ENCODE measurements around the gene FOXO1. TPM values are rescaled to one million over a fixed set of nuclear protein-coding genes. Genes with fewer than 3 reads are reported as not detected.

FOXO1 gene
- total RNA-seq, 1 donor: 7.6 TPM

- TF ChIP-seq CTCF (IDR thresholded peaks at IDR 0.05; ENCODE audit: extremely low read depth, low read depth, low read length): no peak
- DNase-seq (ENCODE audit: insufficient read length, low spot score, missing footprints): no peak
- Histone ChIP-seq H3K79me2 (ENCODE audit: insufficient read depth, low read length) (peaks cover 22% of the 10 kb centered on the region), H4K20me1 (ENCODE audit: insufficient read depth, low read length) (no peaks in the 10 kb centered on the region), H3K27ac (ENCODE audit: low read depth, low read length) (no peak overlapping the region), H3K4me3 (ENCODE audit: insufficient read depth, low read length) (no peak overlapping the region), H3K4me2 (ENCODE audit: insufficient read depth, low read length) (no peak overlapping the region), H2AFZ (ENCODE audit: low read length) (no peak overlapping the region), H3K36me3 (ENCODE audit: insufficient read depth, low read length) (no peaks in the 10 kb centered on the region), H3K9me3 (ENCODE audit: low read depth, low read length) (no peaks in the 10 kb centered on the region), H3K4me1 (ENCODE audit: insufficient read depth, low read length) (no peaks in the 10 kb centered on the region), H3K27me3 (ENCODE audit: insufficient read depth, low read length) (no peaks in the 10 kb centered on the region)
Observed at GRCh38 chr13:40617801-40618356, 48.6 kb downstream of the FOXO1 start.

GRCh38 chr13:40615619-40616018, 50.8 kb downstream of the FOXO1 start:
- no peaks in the 10 kb centered on the region for H3K9me3 ChIP-seq (ENCODE audit: low read depth, low read length)
- TF ChIP-seq CTCF (IDR thresholded peaks at IDR 0.05; ENCODE audit: extremely low read depth, low read depth, low read length): no peak
- H3K4me3 ChIP-seq (ENCODE audit: insufficient read depth, low read length): no peak overlapping the region
- H3K27me3 ChIP-seq (ENCODE audit: insufficient read depth, low read length): no peaks in the 10 kb centered on the region
- H4K20me1 ChIP-seq (ENCODE audit: insufficient read depth, low read length): peaks cover 2% of the 10 kb centered on the region
- no peak overlapping the region for H3K27ac ChIP-seq (ENCODE audit: low read depth, low read length)
- no peaks in the 10 kb centered on the region for H3K4me1 ChIP-seq (ENCODE audit: insufficient read depth, low read length)
- H2AFZ ChIP-seq (ENCODE audit: low read length): no peak overlapping the region
- no peak overlapping the region for H3K4me2 ChIP-seq (ENCODE audit: insufficient read depth, low read length)
- H3K36me3 ChIP-seq (ENCODE audit: insufficient read depth, low read length): no peaks in the 10 kb centered on the region
- DNase-seq (ENCODE audit: insufficient read length, low spot score, missing footprints): no peak
- H3K79me2 ChIP-seq (ENCODE audit: insufficient read depth, low read length): peaks cover 31% of the 10 kb centered on the region

- Histone ChIP-seq H3K79me2 (ENCODE audit: insufficient read depth, low read length) (peaks cover 21% of the 10 kb centered on the region), H3K4me2 (ENCODE audit: insufficient read depth, low read length) (no peak overlapping the region), H2AFZ (ENCODE audit: low read length) (no peak overlapping the region), H3K36me3 (ENCODE audit: insufficient read depth, low read length) (no peaks in the 10 kb centered on the region), H3K27me3 (ENCODE audit: insufficient read depth, low read length) (no peaks in the 10 kb centered on the region), H3K9me3 (ENCODE audit: low read depth, low read length) (no peaks in the 10 kb centered on the region), H4K20me1 (ENCODE audit: insufficient read depth, low read length) (peaks cover 2% of the 10 kb centered on the region), H3K27ac (ENCODE audit: low read depth, low read length) (no peak overlapping the region), H3K4me3 (ENCODE audit: insufficient read depth, low read length) (no peak overlapping the region), H3K4me1 (ENCODE audit: insufficient read depth, low read length) (peaks cover 2% of the 10 kb centered on the region)
- no peak for DNase-seq (ENCODE audit: insufficient read length, low spot score, missing footprints)
- TF ChIP-seq CTCF (IDR thresholded peaks at IDR 0.05; ENCODE audit: extremely low read depth, low read depth, low read length): no peak
Observed at GRCh38 chr13:40613914-40614313, 52.5 kb downstream of the FOXO1 start.

- Histone ChIP-seq H4K20me1 (ENCODE audit: insufficient read depth, low read length) (peaks cover 2% of the 10 kb centered on the region), H3K4me3 (ENCODE audit: insufficient read depth, low read length) (no peak overlapping the region), H3K36me3 (ENCODE audit: insufficient read depth, low read length) (no peaks in the 10 kb centered on the region), H3K9me3 (ENCODE audit: low read depth, low read length) (no peaks in the 10 kb centered on the region), H3K4me1 (ENCODE audit: insufficient read depth, low read length) (peaks cover 2% of the 10 kb centered on the region), H3K27me3 (ENCODE audit: insufficient read depth, low read length) (no peaks in the 10 kb centered on the region), H3K27ac (ENCODE audit: low read depth, low read length) (no peak overlapping the region), H3K79me2 (ENCODE audit: insufficient read depth, low read length) (peaks cover 21% of the 10 kb centered on the region), H3K4me2 (ENCODE audit: insufficient read depth, low read length) (no peak overlapping the region), H2AFZ (ENCODE audit: low read length) (no peak overlapping the region)
- no peak for DNase-seq (ENCODE audit: insufficient read length, low spot score, missing footprints)
- no peak for TF ChIP-seq CTCF (IDR thresholded peaks at IDR 0.05; ENCODE audit: extremely low read depth, low read depth, low read length)
Observed at GRCh38 chr13:40613192-40613818, 53.1 kb downstream of the FOXO1 start.
